Endometrium (tissue), 2 donors: ENCODE data around the gene SLC4A2.
"Not testable (repeated sequence)": the region's sequence is repeated elsewhere in the genome, so short reads cannot be mapped to it uniquely, and the experiment has no call there.

Source experiments
- FAIRE-seq: peaks from 2 replicates; lab custom pipeline; 2012; peaks lifted over from hg19 to GRCh38; lab: Jason Lieb, UNC
- donor health status: control.
- donor health status: control.

The SLC4A2 gene, protein sequence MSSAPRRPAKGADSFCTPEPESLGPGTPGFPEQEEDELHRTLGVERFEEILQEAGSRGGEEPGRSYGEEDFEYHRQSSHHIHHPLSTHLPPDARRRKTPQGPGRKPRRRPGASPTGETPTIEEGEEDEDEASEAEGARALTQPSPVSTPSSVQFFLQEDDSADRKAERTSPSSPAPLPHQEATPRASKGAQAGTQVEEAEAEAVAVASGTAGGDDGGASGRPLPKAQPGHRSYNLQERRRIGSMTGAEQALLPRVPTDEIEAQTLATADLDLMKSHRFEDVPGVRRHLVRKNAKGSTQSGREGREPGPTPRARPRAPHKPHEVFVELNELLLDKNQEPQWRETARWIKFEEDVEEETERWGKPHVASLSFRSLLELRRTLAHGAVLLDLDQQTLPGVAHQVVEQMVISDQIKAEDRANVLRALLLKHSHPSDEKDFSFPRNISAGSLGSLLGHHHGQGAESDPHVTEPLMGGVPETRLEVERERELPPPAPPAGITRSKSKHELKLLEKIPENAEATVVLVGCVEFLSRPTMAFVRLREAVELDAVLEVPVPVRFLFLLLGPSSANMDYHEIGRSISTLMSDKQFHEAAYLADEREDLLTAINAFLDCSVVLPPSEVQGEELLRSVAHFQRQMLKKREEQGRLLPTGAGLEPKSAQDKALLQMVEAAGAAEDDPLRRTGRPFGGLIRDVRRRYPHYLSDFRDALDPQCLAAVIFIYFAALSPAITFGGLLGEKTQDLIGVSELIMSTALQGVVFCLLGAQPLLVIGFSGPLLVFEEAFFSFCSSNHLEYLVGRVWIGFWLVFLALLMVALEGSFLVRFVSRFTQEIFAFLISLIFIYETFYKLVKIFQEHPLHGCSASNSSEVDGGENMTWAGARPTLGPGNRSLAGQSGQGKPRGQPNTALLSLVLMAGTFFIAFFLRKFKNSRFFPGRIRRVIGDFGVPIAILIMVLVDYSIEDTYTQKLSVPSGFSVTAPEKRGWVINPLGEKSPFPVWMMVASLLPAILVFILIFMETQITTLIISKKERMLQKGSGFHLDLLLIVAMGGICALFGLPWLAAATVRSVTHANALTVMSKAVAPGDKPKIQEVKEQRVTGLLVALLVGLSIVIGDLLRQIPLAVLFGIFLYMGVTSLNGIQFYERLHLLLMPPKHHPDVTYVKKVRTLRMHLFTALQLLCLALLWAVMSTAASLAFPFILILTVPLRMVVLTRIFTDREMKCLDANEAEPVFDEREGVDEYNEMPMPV

DNA sequence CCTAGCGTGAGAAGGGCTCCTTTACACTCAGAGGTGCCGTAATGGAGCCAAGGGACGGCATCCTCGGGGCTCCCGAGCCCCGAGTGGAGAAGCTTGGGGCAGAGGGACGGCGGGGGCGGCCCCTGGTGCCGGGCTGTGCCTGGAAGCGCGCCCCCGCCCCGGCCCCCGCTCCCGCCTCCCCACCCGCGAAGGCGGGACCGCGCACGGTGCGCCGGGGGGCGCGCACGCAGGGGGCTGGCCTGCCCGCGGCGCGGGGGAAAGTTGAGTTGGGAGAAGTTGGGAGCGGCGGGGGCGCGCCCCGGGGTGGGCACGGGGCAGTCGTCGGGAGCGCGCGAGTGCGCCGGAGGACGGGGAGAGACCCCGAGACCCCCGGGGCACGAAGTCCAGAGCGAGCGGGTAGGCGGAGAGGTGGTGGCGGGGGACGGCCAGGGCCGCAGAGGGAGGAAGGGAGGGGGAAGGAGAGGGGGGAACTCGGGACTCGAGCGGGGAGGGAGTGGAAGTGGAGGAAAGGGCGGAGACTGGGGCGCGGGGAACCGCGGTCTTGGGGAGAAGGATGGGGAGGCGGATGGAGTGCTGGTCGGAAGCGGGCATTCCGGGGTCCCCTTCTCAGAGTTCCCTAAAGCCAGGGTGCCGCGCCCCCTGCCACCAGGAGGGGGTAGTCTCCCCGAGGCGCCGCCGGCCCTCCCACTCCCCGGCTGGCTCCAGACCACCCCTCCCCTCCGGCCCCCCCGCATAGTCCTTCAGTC is at the start of gene SLC4A2:
Gene SLC4A2, plus strand, starts transcription at position 223 of the 746 bp plus-strand sequence. CDS start 2,399 bp downstream, outside the sequence.
- no peak for FAIRE-seq

- FAIRE-seq = no peak
These were observed 49.4 kb upstream of the SLC4A2 start for GRCh38 chr7:151010037-151010306.

- FAIRE-seq = no peak
These were observed 48.9 kb upstream of the SLC4A2 start for GRCh38 chr7:151010307-151011096.

GRCh38 chr7:151011097-151011409 is 48.3 kb upstream of the SLC4A2 start:
- no peak for FAIRE-seq

GRCh38 chr7:151011616-151012015 is 47.8 kb upstream of the SLC4A2 start:
- FAIRE-seq = not testable (repeated sequence)

DNA sequence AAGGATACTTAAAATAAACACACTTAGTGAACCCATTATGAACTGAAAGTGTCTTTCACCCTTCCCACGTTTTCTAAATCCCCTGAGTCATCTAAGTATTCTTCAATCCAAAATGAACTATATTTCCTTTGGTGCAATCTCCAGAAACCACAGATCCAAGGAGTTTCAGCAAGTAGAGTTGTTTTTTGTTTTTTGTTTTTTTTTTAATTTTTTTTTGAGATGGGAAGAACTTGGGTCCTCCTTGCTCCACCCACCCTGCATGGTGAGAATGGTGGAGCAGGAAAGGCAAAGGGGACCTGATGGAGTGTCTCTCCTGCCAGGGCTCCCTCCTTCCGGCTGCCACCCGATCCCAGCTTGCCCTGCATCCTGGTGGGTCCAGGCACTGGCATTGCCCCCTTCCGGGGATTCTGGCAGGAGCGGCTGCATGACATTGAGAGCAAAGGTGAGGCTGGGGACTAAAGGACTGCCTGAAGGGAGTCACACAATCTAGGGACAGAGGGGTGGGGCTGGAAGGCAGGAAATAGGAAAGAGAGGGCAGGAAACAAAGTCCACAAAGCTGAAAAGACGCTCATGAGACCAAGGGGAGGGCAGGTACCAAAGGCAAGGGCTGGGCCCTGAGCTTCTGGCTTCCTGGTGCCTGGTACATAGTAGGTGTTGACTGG is 47.2 kb upstream of the SLC4A2 start:
- no peak for FAIRE-seq

- FAIRE-seq = no peak
These were observed 46.5 kb upstream of the SLC4A2 start for GRCh38 chr7:151012911-151013347.

GRCh38 chr7:151013356-151013732 is 46.0 kb upstream of the SLC4A2 start:
- no peak for FAIRE-seq

DNA sequence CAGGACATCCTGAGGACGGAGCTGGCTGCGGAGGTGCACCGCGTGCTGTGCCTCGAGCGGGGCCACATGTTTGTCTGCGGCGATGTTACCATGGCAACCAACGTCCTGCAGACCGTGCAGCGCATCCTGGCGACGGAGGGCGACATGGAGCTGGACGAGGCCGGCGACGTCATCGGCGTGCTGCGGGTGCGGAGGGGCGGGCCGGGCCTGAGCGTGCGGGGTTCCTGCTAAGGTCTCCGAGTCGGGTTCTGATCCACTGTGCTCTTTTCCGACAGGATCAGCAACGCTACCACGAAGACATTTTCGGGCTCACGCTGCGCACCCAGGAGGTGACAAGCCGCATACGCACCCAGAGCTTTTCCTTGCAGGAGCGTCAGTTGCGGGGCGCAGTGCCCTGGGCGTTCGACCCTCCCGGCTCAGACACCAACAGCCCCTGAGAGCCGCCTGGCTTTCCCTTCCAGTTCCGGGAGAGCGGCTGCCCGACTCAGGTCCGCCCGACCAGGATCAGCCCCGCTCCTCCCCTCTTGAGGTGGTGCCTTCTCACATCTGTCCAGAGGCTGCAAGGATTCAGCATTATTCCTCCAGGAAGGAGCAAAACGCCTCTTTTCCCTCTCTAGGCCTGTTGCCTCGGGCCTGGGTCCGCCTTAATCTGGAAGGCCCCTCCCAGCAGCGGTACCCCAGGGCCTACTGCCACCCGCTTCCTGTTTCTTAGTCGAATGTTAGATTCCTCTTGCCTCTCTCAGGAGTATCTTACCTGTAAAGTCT is 45.5 kb upstream of the SLC4A2 start:
- FAIRE-seq = no peak

DNA sequence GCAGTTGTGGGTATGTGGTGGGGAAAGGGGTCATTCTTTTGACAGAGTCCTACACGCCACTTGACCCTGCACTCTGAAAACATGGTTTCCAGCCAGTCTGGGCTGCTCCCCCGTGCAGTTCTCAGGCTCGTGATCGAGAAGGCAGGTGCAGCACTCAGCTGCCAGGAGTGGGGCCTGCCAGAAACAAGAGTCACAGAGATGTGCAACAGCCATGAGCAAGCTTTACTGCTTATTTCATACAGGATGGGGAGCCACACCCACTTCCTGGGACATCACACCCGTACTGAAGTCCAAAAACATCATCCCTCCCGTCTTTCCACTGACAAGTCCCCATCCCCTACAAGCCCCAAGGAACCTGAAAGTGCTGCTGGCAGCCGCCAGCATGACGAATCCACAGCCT is 44.4 kb upstream of the SLC4A2 start:
- no peak for FAIRE-seq

GRCh38 chr7:151015967-151016366 is 43.4 kb upstream of the SLC4A2 start:
- FAIRE-seq = no peak

DNA sequence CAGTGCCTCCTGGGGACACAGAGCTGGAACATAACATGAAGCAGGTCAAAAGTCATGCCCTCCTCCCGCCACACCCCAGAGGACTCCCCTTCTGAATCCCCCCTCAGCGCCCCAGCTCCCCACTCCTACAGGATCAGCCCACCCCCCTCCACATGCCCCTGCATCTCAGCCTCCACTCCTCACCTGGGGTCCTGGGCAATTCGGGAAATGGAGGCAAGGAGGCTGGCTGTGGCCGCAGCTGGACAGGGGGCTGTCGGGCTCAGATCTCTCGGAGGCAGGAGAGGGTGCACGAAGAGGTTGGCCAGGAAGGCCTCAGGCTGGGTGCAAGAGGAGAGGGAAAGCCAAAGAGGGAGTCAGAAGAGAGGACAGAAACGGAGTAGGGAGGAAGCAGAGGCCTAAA is 42.9 kb upstream of the SLC4A2 start:
- FAIRE-seq = no peak

- no peak for FAIRE-seq
These were observed 42.4 kb upstream of the SLC4A2 start for GRCh38 chr7:151016942-151017341.

GRCh38 chr7:151017370-151017952 is 41.9 kb upstream of the SLC4A2 start:
- FAIRE-seq = no peak

DNA sequence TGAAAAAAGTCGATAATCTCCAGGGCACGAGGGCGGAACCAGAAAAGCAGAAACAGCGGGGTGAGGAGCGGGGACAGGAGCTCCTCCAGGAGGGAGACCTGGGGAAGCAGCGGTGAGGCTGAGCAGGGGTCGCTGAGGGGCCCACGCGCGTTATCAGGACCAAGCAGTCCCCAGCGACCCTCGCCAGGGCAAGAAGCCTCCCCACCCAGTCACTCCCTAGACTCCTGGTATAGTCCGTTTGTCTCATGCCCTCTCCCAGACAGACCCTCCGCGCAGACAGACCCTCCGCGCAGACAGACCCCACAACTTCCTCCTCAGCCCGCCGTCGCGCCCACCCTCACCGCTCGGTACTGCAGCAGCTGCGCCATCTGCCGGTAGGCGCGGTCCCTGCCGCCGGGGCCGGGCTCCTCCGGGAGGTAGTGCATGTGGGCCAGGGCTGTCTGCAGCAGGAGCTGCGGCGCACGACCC is 41.4 kb upstream of the SLC4A2 start:
- FAIRE-seq = no peak

DNA sequence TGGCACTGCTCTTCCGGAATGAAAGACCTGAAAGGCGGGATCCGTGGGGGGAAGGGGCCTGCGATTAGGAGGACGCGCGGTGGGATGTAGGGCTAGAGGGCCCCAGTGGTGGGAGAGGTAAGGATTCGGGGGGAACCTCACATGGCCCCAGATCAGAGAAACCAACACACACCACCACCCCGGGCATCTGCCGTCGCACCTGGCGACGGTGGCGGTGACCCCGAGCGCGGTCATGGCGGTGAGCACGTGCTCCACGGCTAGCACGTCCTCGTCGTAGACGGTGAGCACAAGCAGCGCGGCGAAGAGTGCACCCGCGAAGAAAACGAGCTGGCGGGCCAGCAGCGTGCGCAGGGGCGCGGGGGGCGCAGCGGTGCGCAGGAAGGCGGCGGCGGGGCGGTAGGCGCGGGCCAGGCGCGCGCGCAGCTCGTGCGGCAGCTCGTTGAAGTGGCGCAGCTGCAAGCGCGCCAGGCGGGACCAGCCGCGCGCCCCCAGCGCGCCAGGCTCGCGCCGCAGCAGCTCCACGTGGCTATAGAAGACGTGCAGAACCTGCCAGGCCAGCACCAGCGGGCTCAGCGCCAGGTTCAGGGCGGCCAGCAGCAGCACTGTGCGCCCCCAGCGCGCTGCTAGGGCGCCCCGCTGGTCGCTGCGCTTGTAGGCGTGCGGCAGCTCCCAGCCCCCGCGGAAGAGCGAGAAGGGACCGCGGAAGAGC is 40.8 kb upstream of the SLC4A2 start:
- FAIRE-seq = no peak

- no peak for FAIRE-seq
These were observed 40.3 kb upstream of the SLC4A2 start for GRCh38 chr7:151019130-151019447.

DNA sequence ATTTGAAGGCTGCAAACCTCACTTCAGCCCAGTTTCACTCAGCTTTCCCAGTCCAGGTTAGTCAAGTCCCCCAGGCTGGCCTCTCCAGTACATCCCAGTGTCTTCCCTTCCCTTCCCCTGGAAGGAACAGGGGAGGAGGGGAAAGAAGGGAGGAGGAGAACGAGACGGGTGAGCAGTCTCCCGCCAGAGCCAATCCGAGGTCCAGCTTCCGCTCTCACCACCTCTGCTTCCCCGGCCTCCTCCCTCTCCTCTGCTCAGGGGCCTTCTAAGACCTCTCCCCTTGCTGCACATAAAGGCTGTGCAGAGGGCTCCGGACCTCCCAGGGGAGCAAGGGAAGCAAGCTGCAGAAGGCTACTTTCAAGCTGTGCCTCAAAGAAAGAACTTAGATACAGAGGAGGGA is 39.2 kb upstream of the SLC4A2 start:
- FAIRE-seq = no peak

GRCh38 chr7:151023232-151023631 is 36.2 kb upstream of the SLC4A2 start:
- no peak for FAIRE-seq
